Measurements from ENCODE around the gene PERM1. TPM values are rescaled to one million over a fixed set of nuclear protein-coding genes. Genes with fewer than 3 reads are reported as not detected.

PERM1 gene
- total and polyA plus RNA-seq, 9 of the 15 experiments (the other 6 are each of a cell fraction or from before 2014, with no cell fraction given) = not detected

GRCh38 chr1:958823-959730 lies 22.8 kb downstream of the PERM1 start, which contains the start of gene NOC2L (continued):
- TF ChIP-seq ZNF263 (CRISPR knock-in tag; IDR thresholded peaks at IDR 0.05; ENCODE audit: borderline replicate concordance) = no peak
- no peak for TF ChIP-seq MAFG (tag; conservative IDR thresholded peaks at IDR 0.05)
- TF ChIP-seq TAF15 (IDR thresholded peaks at IDR 0.05; ENCODE audit: low read depth, low read length) = no peak
- no peak for TF ChIP-seq ILK (tag; IDR thresholded peaks at IDR 0.05; ENCODE audit: borderline replicate concordance, low read depth)
- TF ChIP-seq CREB5 (CRISPR knock-in tag; IDR thresholded peaks at IDR 0.05) = no peak
- TF ChIP-seq BRCA1 (IDR thresholded peaks at IDR 0.05) = no peak
- no peak for TF ChIP-seq BRCA1 (CRISPR knock-in tag; IDR thresholded peaks at IDR 0.05)
- no peak for TF ChIP-seq HOMEZ (CRISPR knock-in tag; IDR thresholded peaks at IDR 0.05)
- TF ChIP-seq ZNF134 (CRISPR knock-in tag; conservative IDR thresholded peaks at IDR 0.05) = no peak
- TF ChIP-seq ATF3 (IDR thresholded peaks at IDR 0.05) = no peak
- TF ChIP-seq ATF3 (CRISPR knock-in tag; conservative IDR thresholded peaks at IDR 0.05) = no peak
- no peak for TF ChIP-seq ILF3 (IDR thresholded peaks at IDR 0.05; ENCODE audit: borderline replicate concordance)
- no peak for TF ChIP-seq DPF2 (IDR thresholded peaks at IDR 0.05)
- no peak for TF ChIP-seq TCF15 (CRISPR knock-in tag; IDR thresholded peaks at IDR 0.05)
- TF ChIP-seq ZNF124 (CRISPR knock-in tag; IDR thresholded peaks at IDR 0.05) = no peak
- TF ChIP-seq ZNF639 (CRISPR knock-in tag; conservative IDR thresholded peaks at IDR 0.05 in 1 of 2, IDR thresholded peaks at IDR 0.05 in 1 of 2) = peak; percentile 59; a peak in 1 of 4 replicates
- no peak for TF ChIP-seq ZNF384 (IDR thresholded peaks at IDR 0.05; ENCODE audit: low read depth, low read length)
- TF ChIP-seq ZNF668 (CRISPR knock-in tag; IDR thresholded peaks at IDR 0.05) = no peak
- no peak for TF ChIP-seq ZC3H4 (CRISPR knock-in tag; IDR thresholded peaks at IDR 0.05; ENCODE audit: borderline replicate concordance)
- TF ChIP-seq ZNF3 (CRISPR knock-in tag; IDR thresholded peaks at IDR 0.05) = no peak
- TF ChIP-seq POLR2A (conservative IDR thresholded peaks at IDR 0.05) = peak; percentile 92
- no peak for TF ChIP-seq CHD2 (IDR thresholded peaks at IDR 0.05; ENCODE audit: low read depth, low read length)

All from K562 (cell line).